ENCODE results near the gene PSMC4. TPM values are rescaled to one million over a fixed set of nuclear protein-coding genes. Genes with fewer than 3 reads are reported as not detected.

PSMC4 gene
- total and polyA plus RNA-seq, 2 donors (not counting 1 experiment from before 2014, with no cell fraction given) = 58.2 to 63.0 TPM

- no CpG with 5 or more reads among the region's 5 CpGs for WGBS (ENCODE audit: insufficient coverage)
- Histone ChIP-seq H4K20me1 (ENCODE audit: control insufficient read depth, insufficient read depth, low read length, poor library complexity, severe bottlenecking) (no peaks in the 10 kb centered on the region), H3K9me3 (ENCODE audit: control extremely low read depth in 1 of 3, control insufficient read depth in 2 of 3, insufficient read depth in 1 of 3, low read length in 2 of 3) (peaks cover 21 to 81% (median 48%) of the 10 kb centered on the region in 3 donors), H3K27me3 (replicated peaks in 1 of 4; ENCODE audit: control extremely low read depth in 1 of 4, control insufficient read depth in 3 of 4, insufficient read depth in 4 of 4, low read length in 3 of 4) (no peaks in the 10 kb centered on the region), H3K27ac (ENCODE audit: low read length in 2 of 2) (no peak overlapping the region), H2AFZ (ENCODE audit: insufficient read depth, low read depth, low read length, poor library complexity, severe bottlenecking) (no peak overlapping the region), H3K4me3 (ENCODE audit: control extremely low read depth in 1 of 5, extremely low read depth in 1 of 5, insufficient read depth in 1 of 5, low read depth in 2 of 5, low read length in 4 of 5) (no peak overlapping the region), H3K4me2 (replicated peaks; ENCODE audit: low read depth, low read length, poor library complexity, severe bottlenecking) (no peak overlapping the region), H3K4me1 (ENCODE audit: control insufficient read depth in 2 of 2, insufficient read depth in 2 of 2, low read length in 2 of 2) (no peaks in the 10 kb centered on the region), H3K36me3 (replicated peaks in 1 of 2; ENCODE audit: control extremely low read depth in 1 of 2, control insufficient read depth in 1 of 2, extremely low read depth in 1 of 2, insufficient read depth in 2 of 2, low read length in 1 of 2) (no peaks in the 10 kb centered on the region), H3K9ac (ENCODE audit: low read length) (no peak overlapping the region), H3K79me2 (ENCODE audit: control insufficient read depth, insufficient read depth, low read length) (no peaks in the 10 kb centered on the region)
- ATAC-seq (ENCODE audit: low read depth) = no peak
- H3K4me3 Mint-ChIP-seq = no peak overlapping the region
- intact Hi-C loops (cut with micrococcal nuclease) = no loop called here
- H3K27me3 Mint-ChIP-seq = no peaks in the 10 kb centered on the region
- POLR2A ChIA-PET = no interaction called here
- no peaks in the 10 kb centered on the region for H3K4me1 Mint-ChIP-seq
- peaks cover 28% of the 10 kb centered on the region for H3K9me3 Mint-ChIP-seq (ENCODE audit: insufficient read depth)
- no peak overlapping the region for H3K27ac Mint-ChIP-seq
- TF ChIP-seq, protein P1, sequence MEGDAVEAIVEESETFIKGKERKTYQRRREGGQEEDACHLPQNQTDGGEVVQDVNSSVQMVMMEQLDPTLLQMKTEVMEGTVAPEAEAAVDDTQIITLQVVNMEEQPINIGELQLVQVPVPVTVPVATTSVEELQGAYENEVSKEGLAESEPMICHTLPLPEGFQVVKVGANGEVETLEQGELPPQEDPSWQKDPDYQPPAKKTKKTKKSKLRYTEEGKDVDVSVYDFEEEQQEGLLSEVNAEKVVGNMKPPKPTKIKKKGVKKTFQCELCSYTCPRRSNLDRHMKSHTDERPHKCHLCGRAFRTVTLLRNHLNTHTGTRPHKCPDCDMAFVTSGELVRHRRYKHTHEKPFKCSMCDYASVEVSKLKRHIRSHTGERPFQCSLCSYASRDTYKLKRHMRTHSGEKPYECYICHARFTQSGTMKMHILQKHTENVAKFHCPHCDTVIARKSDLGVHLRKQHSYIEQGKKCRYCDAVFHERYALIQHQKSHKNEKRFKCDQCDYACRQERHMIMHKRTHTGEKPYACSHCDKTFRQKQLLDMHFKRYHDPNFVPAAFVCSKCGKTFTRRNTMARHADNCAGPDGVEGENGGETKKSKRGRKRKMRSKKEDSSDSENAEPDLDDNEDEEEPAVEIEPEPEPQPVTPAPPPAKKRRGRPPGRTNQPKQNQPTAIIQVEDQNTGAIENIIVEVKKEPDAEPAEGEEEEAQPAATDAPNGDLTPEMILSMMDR (IDR thresholded peaks at IDR 0.05) = no peak
- TF ChIP-seq EZH2 (IDR thresholded peaks at IDR 0.05; ENCODE audit: borderline replicate concordance, insufficient read depth, low read depth, low read length, poor library complexity, severe bottlenecking) = no peak
- DNase-seq = no peak
- CTCF ChIA-PET = no interaction called here
Observed at GRCh38 chr19:40026597-40026970, 55.6 kb downstream of the PSMC4 start.

Other genes starting within 250 kb of the PSMC4 start
- gene CLC, start 233.1 kb upstream of the PSMC4 start, total RNA-seq = not detected in 2 replicates
- 0.33 TPM in 1 of 2 replicates, not detected in the other for gene CLC, start 233.1 kb upstream of the PSMC4 start, polyA plus RNA-seq
- gene LEUTX, start 192.3 kb upstream of the PSMC4 start, total RNA-seq = not detected in 2 replicates
- gene LEUTX, start 192.3 kb upstream of the PSMC4 start, polyA plus RNA-seq = not detected in 2 replicates
- gene DYRK1B, start 137.0 kb upstream of the PSMC4 start, total RNA-seq = 36.6 and 44.4 TPM in 2 replicates
- 18.7 and 26.1 TPM in 2 replicates for gene DYRK1B, start 137.0 kb upstream of the PSMC4 start, polyA plus RNA-seq
- 253 and 254 TPM in 2 replicates for gene FBL, start 124.8 kb upstream of the PSMC4 start, total RNA-seq
- 320 and 376 TPM in 2 replicates for gene FBL, start 124.8 kb upstream of the PSMC4 start, polyA plus RNA-seq
- gene FCGBP, start 36.5 kb upstream of the PSMC4 start, total RNA-seq = 22.9 and 23.4 TPM in 2 replicates
- gene FCGBP, start 36.5 kb upstream of the PSMC4 start, polyA plus RNA-seq = 5.7 and 11.3 TPM in 2 replicates
- 15.7 and 16.6 TPM in 2 replicates for gene ZNF546, start 25.9 kb downstream of the PSMC4 start, total RNA-seq
- 1.8 and 3.8 TPM in 2 replicates for gene ZNF546, start 25.9 kb downstream of the PSMC4 start, polyA plus RNA-seq
- gene ZNF780B, start 85.1 kb downstream of the PSMC4 start, total RNA-seq = 57.4 and 57.6 TPM in 2 replicates
- gene ZNF780B, start 85.1 kb downstream of the PSMC4 start, polyA plus RNA-seq = 5.2 and 8.5 TPM in 2 replicates
- gene ZNF780A, start 119.8 kb downstream of the PSMC4 start, total RNA-seq = 32.3 and 32.8 TPM in 2 replicates
- 8.4 and 9.2 TPM in 2 replicates for gene ZNF780A, start 119.8 kb downstream of the PSMC4 start, polyA plus RNA-seq
- 35.9 and 41.6 TPM in 2 replicates for gene MAP3K10, start 220.3 kb downstream of the PSMC4 start, total RNA-seq
- gene MAP3K10, start 220.3 kb downstream of the PSMC4 start, polyA plus RNA-seq = 22.5 and 28.2 TPM in 2 replicates
- not detected in 2 replicates for gene TTC9B, start 247.2 kb downstream of the PSMC4 start, total RNA-seq
- 0.04 TPM in 1 of 2 replicates, not detected in the other for gene TTC9B, start 247.2 kb downstream of the PSMC4 start, polyA plus RNA-seq